Nephron (organoid): ENCODE data around the gene CRYZL1.

Source experiments
- H3K27ac Mint-ChIP-seq, 3 experiments: 2 replicates each; pipeline ENCODE4 v1.8.0; 2020; ENCODE audit warnings: mixed read lengths in 3 of 3, mild to moderate bottlenecking in 2 of 3, moderate library complexity in 1 of 3
- H3K27me3 Mint-ChIP-seq: 2 replicates; pipeline ENCODE4 v1.8.0; 2021; ENCODE audit warnings: low read depth, mild to moderate bottlenecking, moderate library complexity, mixed read lengths
- H3K36me3 Mint-ChIP-seq: 2 replicates; pipeline ENCODE4 v1.8.0; 2020; ENCODE audit warnings: low read depth, mixed read lengths
- H3K4me1 Mint-ChIP-seq: 2 replicates; pipeline ENCODE4 v1.8.0; 2020; ENCODE audit warnings: mixed read lengths
- H3K4me3 Mint-ChIP-seq, 3 experiments: 2 replicates each; pipeline ENCODE4 v1.8.0; 2020; ENCODE audit warnings: mild to moderate bottlenecking in 3 of 3, mixed read lengths in 3 of 3, moderate library complexity in 2 of 3
- H3K9me3 Mint-ChIP-seq: 2 replicates; pipeline ENCODE4 v1.8.0; 2020; ENCODE audit warnings: mixed read lengths
- TF ChIP-seq, protein P1 (sequence below), 3 experiments: fragments of 200-600 bp; sonication (generic); IDR thresholded peaks; one replicate each; pipeline ENCODE4 v1.5.0; 2021; ENCODE audit warnings: antibody characterized with exemption in 3 of 3; ENCODE audit not compliant: unreplicated experiment in 3 of 3

CRYZL1 gene

GRCh38 chr21:33651965-33652680 is 10.6 kb upstream of the CRYZL1 start:
- H3K36me3 Mint-ChIP-seq = peaks cover 21% of the 10 kb centered on the region
- no peaks in the 10 kb centered on the region for H3K27me3 Mint-ChIP-seq
- TF ChIP-seq, protein P1, sequence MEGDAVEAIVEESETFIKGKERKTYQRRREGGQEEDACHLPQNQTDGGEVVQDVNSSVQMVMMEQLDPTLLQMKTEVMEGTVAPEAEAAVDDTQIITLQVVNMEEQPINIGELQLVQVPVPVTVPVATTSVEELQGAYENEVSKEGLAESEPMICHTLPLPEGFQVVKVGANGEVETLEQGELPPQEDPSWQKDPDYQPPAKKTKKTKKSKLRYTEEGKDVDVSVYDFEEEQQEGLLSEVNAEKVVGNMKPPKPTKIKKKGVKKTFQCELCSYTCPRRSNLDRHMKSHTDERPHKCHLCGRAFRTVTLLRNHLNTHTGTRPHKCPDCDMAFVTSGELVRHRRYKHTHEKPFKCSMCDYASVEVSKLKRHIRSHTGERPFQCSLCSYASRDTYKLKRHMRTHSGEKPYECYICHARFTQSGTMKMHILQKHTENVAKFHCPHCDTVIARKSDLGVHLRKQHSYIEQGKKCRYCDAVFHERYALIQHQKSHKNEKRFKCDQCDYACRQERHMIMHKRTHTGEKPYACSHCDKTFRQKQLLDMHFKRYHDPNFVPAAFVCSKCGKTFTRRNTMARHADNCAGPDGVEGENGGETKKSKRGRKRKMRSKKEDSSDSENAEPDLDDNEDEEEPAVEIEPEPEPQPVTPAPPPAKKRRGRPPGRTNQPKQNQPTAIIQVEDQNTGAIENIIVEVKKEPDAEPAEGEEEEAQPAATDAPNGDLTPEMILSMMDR (IDR thresholded peaks at IDR 0.05; ENCODE audit: unreplicated experiment in 3 of 3) = no peak

GRCh38 chr21:33650929-33651509 is 9.5 kb upstream of the CRYZL1 start:
- Mint-ChIP-seq H3K36me3 (peaks cover 19% of the 10 kb centered on the region), H3K4me1 (peaks cover 43% of the 10 kb centered on the region), H3K27me3 (no peaks in the 10 kb centered on the region), H3K9me3 (no peaks in the 10 kb centered on the region), H3K27ac (peak overlapping the region; percentile 12 to 36 (median 17)), H3K4me3 (no peak overlapping the region)
- TF ChIP-seq, protein P1 (IDR thresholded peaks at IDR 0.05; ENCODE audit: unreplicated experiment in 3 of 3) = no peak

More at GRCh38 chr21:33651965-33652680, 10.6 kb upstream of the CRYZL1 start:
- Mint-ChIP-seq H3K4me3 (no peak overlapping the region), H3K4me1 (peaks cover 46% of the 10 kb centered on the region), H3K9me3 (no peaks in the 10 kb centered on the region), H3K27ac (peak overlapping the region in 2 of 3 experiments; percentile 17 to 36)

DNA sequence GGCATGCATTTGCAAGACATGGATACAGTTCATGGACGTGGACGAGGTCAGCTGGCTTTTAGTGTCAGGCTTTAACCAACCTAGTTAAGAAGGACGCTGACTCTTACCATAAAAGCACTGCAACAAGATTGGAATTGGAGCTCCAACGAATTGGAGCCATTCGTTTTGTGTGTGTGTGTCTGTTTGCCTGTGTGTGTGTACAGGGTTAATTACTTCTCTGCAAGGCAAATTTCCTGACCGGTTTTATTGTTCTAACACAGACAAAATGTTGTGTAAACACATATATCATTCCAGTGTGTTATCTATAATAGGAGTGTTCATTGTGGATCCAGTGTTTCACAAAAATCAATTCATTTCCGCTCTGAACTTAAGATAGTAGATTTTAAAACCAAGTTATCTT is 8.7 kb upstream of the CRYZL1 start:
- TF ChIP-seq, protein P1 (IDR thresholded peaks at IDR 0.05; ENCODE audit: unreplicated experiment in 3 of 3) = no peak
- Mint-ChIP-seq H3K27ac (peak overlapping the region in 1 of 3 experiments; percentile 36), H3K4me3 (no peak overlapping the region), H3K27me3 (no peaks in the 10 kb centered on the region), H3K36me3 (peaks cover 14% of the 10 kb centered on the region), H3K9me3 (no peaks in the 10 kb centered on the region), H3K4me1 (peaks cover 37% of the 10 kb centered on the region)

DNA sequence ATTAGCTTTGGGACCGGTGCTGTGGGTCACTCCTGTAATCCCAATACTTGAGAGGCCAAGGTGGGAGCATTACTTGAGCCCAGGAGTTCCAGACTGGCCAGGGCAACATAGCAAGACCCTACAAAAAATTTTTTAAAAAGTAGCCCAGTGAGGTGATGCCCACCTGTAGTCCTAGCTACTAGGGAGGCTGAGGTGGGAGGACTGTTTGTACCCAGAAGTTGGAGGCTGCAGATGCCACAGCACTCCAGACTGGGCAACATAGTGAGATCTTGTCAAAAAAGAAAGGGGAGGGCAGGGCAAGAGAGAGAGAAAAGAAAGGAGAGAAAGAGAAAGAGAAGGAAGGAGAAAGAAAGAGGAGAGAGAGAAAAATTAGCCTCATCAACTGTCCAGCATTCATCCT is 7.0 kb upstream of the CRYZL1 start:
- H3K27ac Mint-ChIP-seq = peak overlapping the region in 1 of 3 experiments; percentile 46
- H3K4me3 Mint-ChIP-seq = no peak overlapping the region
- TF ChIP-seq, protein P1 (IDR thresholded peaks at IDR 0.05; ENCODE audit: unreplicated experiment in 3 of 3) = no peak
- H3K36me3 Mint-ChIP-seq = no peaks in the 10 kb centered on the region
- peaks cover 39% of the 10 kb centered on the region for H3K4me1 Mint-ChIP-seq
- no peaks in the 10 kb centered on the region for H3K9me3 Mint-ChIP-seq
- H3K27me3 Mint-ChIP-seq = no peaks in the 10 kb centered on the region

- no peaks in the 10 kb centered on the region for H3K9me3 Mint-ChIP-seq
Observed at GRCh38 chr21:33647587-33647986, 6.0 kb upstream of the CRYZL1 start.

More at GRCh38 chr21:33647587-33647986, 6.0 kb upstream of the CRYZL1 start:
- no peak overlapping the region for H3K27ac Mint-ChIP-seq
- H3K4me1 Mint-ChIP-seq = peaks cover 41% of the 10 kb centered on the region
- no peak overlapping the region for H3K4me3 Mint-ChIP-seq
- TF ChIP-seq, protein P1 (IDR thresholded peaks at IDR 0.05; ENCODE audit: unreplicated experiment in 3 of 3) = no peak
- no peaks in the 10 kb centered on the region for H3K36me3 Mint-ChIP-seq
- H3K27me3 Mint-ChIP-seq = no peaks in the 10 kb centered on the region
